ENCODE results near the gene PDE7B. TPM values are rescaled to one million over a fixed set of nuclear protein-coding genes. Genes with fewer than 3 reads are reported as not detected.

Gene PDE7B
- total and polyA plus RNA-seq, 2 of the 13 experiments (the other 11 are each of a cell fraction or from before 2014, with no cell fraction given), result not detected

DNA sequence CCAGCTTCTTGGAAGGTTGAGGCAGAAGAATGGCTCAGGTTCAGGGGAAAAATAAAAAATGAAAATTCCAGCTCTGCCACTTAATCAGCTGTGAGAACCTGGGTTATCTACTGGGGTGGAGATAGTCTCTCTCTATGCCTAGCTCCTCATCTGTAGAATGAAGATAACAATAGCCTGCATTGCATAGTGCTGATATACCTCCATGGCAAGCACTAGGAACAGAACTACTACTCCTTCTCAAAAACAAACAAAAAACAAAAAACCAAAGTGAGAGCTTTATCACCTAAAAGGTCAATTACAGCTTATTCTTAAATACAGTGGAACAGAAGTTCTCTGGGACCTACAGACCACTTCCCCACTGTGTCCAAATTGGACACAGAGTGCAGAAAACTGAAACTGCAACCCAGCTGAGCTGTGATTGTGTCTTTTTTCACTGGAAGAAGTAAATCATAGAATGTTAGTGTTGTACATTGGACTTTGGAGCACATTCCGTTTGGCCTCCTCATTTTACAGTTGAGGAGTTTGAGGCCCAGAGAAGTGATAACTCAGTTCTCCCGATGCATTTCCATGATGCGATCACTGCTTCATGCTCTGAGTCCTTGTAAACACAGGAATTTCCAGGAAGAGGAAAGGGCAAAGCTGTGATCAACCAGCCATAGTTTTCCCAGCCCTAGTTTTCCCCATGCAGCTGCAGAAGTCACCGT lies 375.3 kb downstream of the PDE7B start (continued):
- 0 out of 2 replicates have a peak, but pooled peaks have one; percentile 70 for TF ChIP-seq AHDC1 (CRISPR knock-in tag; IDR thresholded peaks at IDR 0.05; ENCODE audit: borderline replicate concordance)
- 0 out of 2 replicates have a peak, but pooled peaks have one; percentile 29 for TF ChIP-seq MED1 (CRISPR knock-in tag; IDR thresholded peaks at IDR 0.05)
- peak; percentile 70 for TF ChIP-seq HNF4A (CRISPR knock-in tag; IDR thresholded peaks at IDR 0.05)
- no peak; the same call in 1 of the 2 replicates for TF ChIP-seq HNF4G (IDR thresholded peaks at IDR 0.05; ENCODE audit: borderline replicate concordance, low read depth, low read length)
- 0 out of 2 replicates have a peak, but pooled peaks have one; percentile 37 for TF ChIP-seq HNF4G (CRISPR knock-in tag; IDR thresholded peaks at IDR 0.05; ENCODE audit: borderline replicate concordance, low read depth)
- TF ChIP-seq, protein P1, sequence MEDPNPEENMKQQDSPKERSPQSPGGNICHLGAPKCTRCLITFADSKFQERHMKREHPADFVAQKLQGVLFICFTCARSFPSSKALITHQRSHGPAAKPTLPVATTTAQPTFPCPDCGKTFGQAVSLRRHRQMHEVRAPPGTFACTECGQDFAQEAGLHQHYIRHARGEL (CRISPR knock-in tag; IDR thresholded peaks at IDR 0.05), result no peak
- TF ChIP-seq DMAP1 (CRISPR knock-in tag; IDR thresholded peaks at IDR 0.05), result no peak
- TF ChIP-seq TBX2 (CRISPR knock-in tag; IDR thresholded peaks at IDR 0.05; ENCODE audit: borderline replicate concordance), result peak; percentile 57; the same call in 1 of the 2 replicates
- peak; percentile 7; the same call in 1 of the 2 replicates for TF ChIP-seq PHF8 (CRISPR knock-in tag; IDR thresholded peaks at IDR 0.05)
- TF ChIP-seq FOXK1 (CRISPR knock-in tag; IDR thresholded peaks at IDR 0.05; ENCODE audit: borderline replicate concordance, low read depth), result peak; percentile 30; the same call in 1 of the 2 replicates
- TF ChIP-seq DRAP1 (CRISPR knock-in tag; IDR thresholded peaks at IDR 0.05), result peak; percentile 19; the same call in 1 of the 2 replicates
- TF ChIP-seq SAP130 (CRISPR knock-in tag; IDR thresholded peaks at IDR 0.05; ENCODE audit: low read depth), result 0 out of 2 replicates have a peak, but pooled peaks have one; percentile 18
- no peak for TF ChIP-seq NFATC3 (CRISPR knock-in tag; IDR thresholded peaks at IDR 0.05)
- TF ChIP-seq SMYD3 (CRISPR knock-in tag; IDR thresholded peaks at IDR 0.05), result no peak
- 0 out of 2 replicates have a peak, but pooled peaks have one; percentile 26 for TF ChIP-seq KAT7 (CRISPR knock-in tag; IDR thresholded peaks at IDR 0.05; ENCODE audit: borderline replicate concordance)
- 0 out of 2 replicates have a peak, but pooled peaks have one; percentile 30 for TF ChIP-seq ZNF354B (CRISPR knock-in tag; IDR thresholded peaks at IDR 0.05)
- no peak for TF ChIP-seq FOXA1 (IDR thresholded peaks at IDR 0.05)
- TF ChIP-seq FOXA1 (CRISPR knock-in tag; IDR thresholded peaks at IDR 0.05), result peak; percentile 34; the same call in 1 of the 2 replicates
- no peak for TF ChIP-seq ZNF563 (CRISPR knock-in tag; IDR thresholded peaks at IDR 0.05)
- peak; percentile 7; the same call in 1 of the 2 replicates for TF ChIP-seq KDM3A (CRISPR knock-in tag; IDR thresholded peaks at IDR 0.05; ENCODE audit: low read depth)
- TF ChIP-seq ZNF782 (CRISPR knock-in tag; IDR thresholded peaks at IDR 0.05; ENCODE audit: borderline replicate concordance), result no peak
- 0 out of 2 replicates have a peak, but pooled peaks have one; percentile 16 for TF ChIP-seq SMAD3 (CRISPR knock-in tag; IDR thresholded peaks at IDR 0.05)
- TF ChIP-seq, protein P2, sequence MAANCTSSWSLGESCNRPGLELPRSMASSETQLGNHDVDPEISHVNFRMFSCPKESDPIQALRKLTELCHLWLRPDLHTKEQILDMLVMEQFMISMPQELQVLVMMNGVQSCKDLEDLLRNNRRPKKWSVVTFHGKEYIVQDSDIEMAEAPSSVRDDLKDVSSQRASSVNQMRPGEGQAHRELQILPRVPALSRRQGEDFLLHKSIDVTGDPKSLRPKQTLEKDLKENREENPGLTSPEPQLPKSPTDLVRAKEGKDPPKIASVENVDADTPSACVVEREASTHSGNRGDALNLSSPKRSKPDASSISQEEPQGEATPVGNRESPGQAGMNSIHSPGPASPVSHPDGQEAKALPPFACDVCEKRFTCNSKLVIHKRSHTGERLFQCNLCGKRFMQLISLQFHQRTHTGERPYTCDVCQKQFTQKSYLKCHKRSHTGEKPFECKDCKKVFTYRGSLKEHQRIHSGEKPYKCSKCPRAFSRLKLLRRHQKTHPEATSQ (CRISPR knock-in tag; IDR thresholded peaks at IDR 0.05; ENCODE audit: borderline replicate concordance), result no peak
- TF ChIP-seq MIXL1 (CRISPR knock-in tag; IDR thresholded peaks at IDR 0.05), result peak; percentile 35; the same call in 1 of the 2 replicates
